Effector memory CD4-positive, alpha-beta T cell (primary cell): Measurements from ENCODE around the gene ANXA11.
"Not testable (repeated sequence)": the region's sequence is repeated elsewhere in the genome, so short reads cannot be mapped to it uniquely, and the experiment has no call there.

Experiments
- DNase-seq, 3 donors: peaks; one replicate each; pipeline ENCODE4 v3.0.0-alpha.2; 2020
- H3K27ac ChIP-seq: 2 replicates; pipeline ENCODE4 v1.7.0; 2013; ENCODE audit warnings: mild to moderate bottlenecking, low read length, moderate library complexity; ENCODE audit not compliant: insufficient read depth, poor library complexity, severe bottlenecking
- H3K27me3 ChIP-seq: replicated peaks from 2 replicates; pipeline ENCODE4 v1.7.0; 2013; ENCODE audit warnings: mild to moderate bottlenecking, low read length; ENCODE audit not compliant: insufficient read depth, control insufficient read depth, poor library complexity, severe bottlenecking
- H3K36me3 ChIP-seq: 2 replicates; pipeline ENCODE4 v1.7.0; 2013; ENCODE audit warnings: mild to moderate bottlenecking, low read length, moderate library complexity; ENCODE audit not compliant: control insufficient read depth, insufficient read depth
- H3K4me1 ChIP-seq: 2 replicates; pipeline ENCODE4 v1.7.0; 2013; ENCODE audit warnings: low read length, mild to moderate bottlenecking; ENCODE audit not compliant: control insufficient read depth, insufficient read depth, poor library complexity, severe bottlenecking
- H3K4me3 ChIP-seq: 2 replicates; pipeline ENCODE4 v1.7.0; 2013; ENCODE audit warnings: low read length, low read depth, mild to moderate bottlenecking; ENCODE audit not compliant: insufficient read depth, poor library complexity, severe bottlenecking
- H3K9me3 ChIP-seq: 2 replicates; pipeline ENCODE4 v1.7.0; 2013; ENCODE audit warnings: mild to moderate bottlenecking, low read length, moderate library complexity; ENCODE audit not compliant: control insufficient read depth

Gene ANXA11

DNA sequence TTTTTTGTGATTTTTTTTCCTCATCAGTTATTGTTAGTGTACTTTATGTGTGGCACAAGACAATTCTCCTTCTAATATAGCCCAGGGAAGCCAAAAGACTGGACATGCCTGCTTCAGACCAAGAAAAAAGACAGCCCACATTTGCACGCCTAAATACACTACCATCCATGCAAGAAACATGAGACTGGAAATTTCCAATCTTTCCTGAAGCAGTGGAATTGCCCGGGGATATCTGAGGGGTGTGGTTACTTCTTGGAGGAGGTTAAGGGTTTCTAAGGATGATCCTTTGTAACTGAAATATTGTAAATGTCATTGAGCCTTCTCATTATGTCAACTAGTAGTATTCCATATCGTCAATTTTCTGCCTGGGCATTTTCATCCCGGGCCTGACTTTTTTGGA is 37.0 kb upstream of the ANXA11 start:
- H3K4me3 ChIP-seq, DNase-seq: not testable (repeated sequence)

GRCh38 chr10:80236457-80236856 is 31.1 kb upstream of the ANXA11 start:
- not testable (repeated sequence) for H3K4me1 ChIP-seq, H3K27ac ChIP-seq, H3K4me3 ChIP-seq, H3K9me3 ChIP-seq, H3K27me3 ChIP-seq, DNase-seq, H3K36me3 ChIP-seq

More for the DNA sequence above, 37.0 kb upstream of the ANXA11 start:
- H3K27ac ChIP-seq, H3K9me3 ChIP-seq, H3K4me1 ChIP-seq, H3K27me3 ChIP-seq, H3K36me3 ChIP-seq: not testable (repeated sequence)

- H3K36me3 ChIP-seq, H3K27ac ChIP-seq, DNase-seq, H3K27me3 ChIP-seq, H3K4me3 ChIP-seq, H3K9me3 ChIP-seq, H3K4me1 ChIP-seq: not testable (repeated sequence)
These were observed 29.2 kb upstream of the ANXA11 start for GRCh38 chr10:80234331-80235235.

DNA sequence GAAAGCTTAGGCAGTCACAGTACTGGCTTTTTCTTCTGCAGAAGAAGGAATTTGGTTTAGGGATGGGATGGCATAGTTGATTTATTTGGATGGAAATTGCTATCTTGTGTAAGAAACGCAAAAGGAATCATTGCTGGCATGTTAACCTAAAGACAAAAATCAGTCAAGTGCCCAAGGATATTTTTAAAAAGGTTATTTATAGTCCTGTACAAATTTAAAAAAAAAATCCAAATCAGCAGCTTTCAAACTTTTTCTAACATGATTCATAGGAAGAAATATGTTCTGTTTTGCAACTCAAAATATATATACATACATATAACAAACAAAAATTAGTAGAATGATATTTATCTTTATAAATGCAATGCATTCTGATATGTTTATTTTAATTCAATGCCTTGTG is 28.5 kb upstream of the ANXA11 start:
- not testable (repeated sequence) for H3K27ac ChIP-seq, H3K4me1 ChIP-seq, H3K9me3 ChIP-seq, H3K27me3 ChIP-seq, H3K36me3 ChIP-seq, H3K4me3 ChIP-seq, DNase-seq

GRCh38 chr10:80226723-80227122 is 21.4 kb upstream of the ANXA11 start:
- not testable (repeated sequence) for DNase-seq, H3K4me1 ChIP-seq, H3K36me3 ChIP-seq, H3K9me3 ChIP-seq, H3K27me3 ChIP-seq, H3K4me3 ChIP-seq, H3K27ac ChIP-seq

DNA sequence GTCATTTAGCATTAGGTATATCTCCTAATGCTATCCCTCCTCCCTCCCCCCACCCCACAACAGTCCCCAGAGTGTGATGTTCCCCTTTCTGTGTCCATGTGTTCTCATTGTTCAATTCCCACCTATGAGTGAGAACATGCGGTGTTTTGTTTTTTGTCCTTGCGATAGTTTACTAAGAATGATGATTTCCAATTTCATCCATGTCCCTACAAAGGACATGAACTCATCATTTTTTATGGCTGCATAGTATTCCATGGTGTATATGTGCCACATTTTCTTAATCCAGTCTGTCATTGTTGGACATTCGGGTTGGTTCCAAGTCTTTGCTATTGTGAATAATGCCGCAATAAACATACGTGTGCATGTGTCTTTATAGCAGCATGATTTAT is 17.7 kb upstream of the ANXA11 start:
- H3K9me3 ChIP-seq, H3K4me1 ChIP-seq, H3K4me3 ChIP-seq, H3K27me3 ChIP-seq, H3K27ac ChIP-seq, H3K36me3 ChIP-seq, DNase-seq: not testable (repeated sequence)

- not testable (repeated sequence) for H3K27me3 ChIP-seq, H3K9me3 ChIP-seq, H3K4me3 ChIP-seq, H3K36me3 ChIP-seq, H3K27ac ChIP-seq, DNase-seq, H3K4me1 ChIP-seq
These were observed 13.5 kb upstream of the ANXA11 start for GRCh38 chr10:80218878-80219277.

DNA sequence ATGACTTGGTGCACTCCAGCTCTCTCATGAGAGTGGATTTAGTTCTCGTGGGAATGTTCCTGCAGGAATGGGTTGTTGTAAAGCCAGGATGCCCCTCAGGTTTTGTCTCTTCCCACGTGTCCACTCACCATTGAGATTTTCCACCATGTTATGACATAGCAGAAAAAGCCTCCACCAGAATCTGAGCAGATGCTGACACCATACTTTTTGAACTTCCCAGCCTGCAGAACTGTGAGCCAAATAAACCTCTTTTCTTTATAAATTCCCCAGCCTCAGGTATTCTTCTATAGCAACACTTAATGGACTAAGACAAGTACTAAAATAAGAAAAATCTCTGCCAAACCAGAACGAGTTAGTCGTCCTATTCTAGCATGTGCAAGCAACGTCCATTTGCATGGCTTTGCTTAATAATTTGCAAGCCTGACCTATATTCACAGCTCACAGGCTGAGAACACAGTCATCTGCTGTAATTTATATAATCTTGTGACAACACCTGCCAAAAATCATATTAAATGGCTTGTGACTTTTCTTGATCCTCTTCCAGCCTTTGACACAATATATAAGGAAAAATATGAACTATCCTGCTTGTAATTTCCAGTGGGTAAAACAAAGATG is 9.1 kb upstream of the ANXA11 start:
- not testable (repeated sequence) for H3K36me3 ChIP-seq, H3K4me3 ChIP-seq, H3K9me3 ChIP-seq, H3K27ac ChIP-seq, H3K27me3 ChIP-seq, DNase-seq, H3K4me1 ChIP-seq

- not testable (repeated sequence) for H3K27me3 ChIP-seq, H3K36me3 ChIP-seq, H3K9me3 ChIP-seq, H3K27ac ChIP-seq, H3K4me3 ChIP-seq, DNase-seq, H3K4me1 ChIP-seq
These were observed 7.3 kb upstream of the ANXA11 start for GRCh38 chr10:80212535-80213115.

- H3K27ac ChIP-seq: no peak overlapping the region
- no peaks in the 10 kb centered on the region for H3K27me3 ChIP-seq
- no peak overlapping the region for H3K4me3 ChIP-seq
- H3K4me1 ChIP-seq: no peaks in the 10 kb centered on the region
- H3K9me3 ChIP-seq: no peaks in the 10 kb centered on the region
- DNase-seq: no peak
- no peaks in the 10 kb centered on the region for H3K36me3 ChIP-seq
These were observed 6.4 kb upstream of the ANXA11 start for GRCh38 chr10:80211786-80212185.
